Measurements from ENCODE around the gene CSPG4.
A peak's percentile ranks its signal among the peaks of the same experiment; 100 is the strongest.
"Not testable (repeated sequence)": the region's sequence is repeated elsewhere in the genome, so short reads cannot be mapped to it uniquely, and the experiment has no call there.

The CSPG4 gene

GRCh38 chr15:75704618-75705017, 8.0 kb downstream of the CSPG4 start:
- no peak for DNase-seq (ENCODE audit: low spot score)

GRCh38 chr15:75704263-75704615, 8.4 kb downstream of the CSPG4 start:
- no peak for DNase-seq (ENCODE audit: low spot score)

GRCh38 chr15:75703440-75704262, 9.0 kb downstream of the CSPG4 start:
- not testable (repeated sequence) for DNase-seq (ENCODE audit: low spot score)

GRCh38 chr15:75702436-75702835, 10.2 kb downstream of the CSPG4 start:
- no peak for DNase-seq (ENCODE audit: low spot score)

- DNase-seq (ENCODE audit: low spot score) = not testable (repeated sequence)
Observed at GRCh38 chr15:75701071-75702003, 11.3 kb downstream of the CSPG4 start.

- DNase-seq (ENCODE audit: low spot score) = not testable (repeated sequence)
Observed at GRCh38 chr15:75699961-75700874, 12.4 kb downstream of the CSPG4 start.

GRCh38 chr15:75699517-75699916, 13.1 kb downstream of the CSPG4 start:
- not testable (repeated sequence) for DNase-seq (ENCODE audit: low spot score)

GRCh38 chr15:75697974-75698747, 14.5 kb downstream of the CSPG4 start:
- DNase-seq (ENCODE audit: low spot score) = not testable (repeated sequence)

- DNase-seq (ENCODE audit: low spot score) = no peak
Observed at GRCh38 chr15:75697523-75697922, 15.1 kb downstream of the CSPG4 start.

- DNase-seq (ENCODE audit: low spot score) = no peak
Observed at GRCh38 chr15:75696854-75697259, 15.8 kb downstream of the CSPG4 start.

GRCh38 chr15:75696311-75696720, 16.3 kb downstream of the CSPG4 start:
- DNase-seq (ENCODE audit: low spot score) = no peak

GRCh38 chr15:75695634-75696310, 16.9 kb downstream of the CSPG4 start:
- DNase-seq (ENCODE audit: low spot score) = no peak

- no peak for DNase-seq (ENCODE audit: low spot score)
Observed at GRCh38 chr15:75695220-75695619, 17.4 kb downstream of the CSPG4 start.

- peak; percentile 94 for DNase-seq (ENCODE audit: low spot score)
Observed at GRCh38 chr15:75694241-75695182, 18.1 kb downstream of the CSPG4 start.

- peak; percentile 68 for DNase-seq (ENCODE audit: low spot score)
Observed at GRCh38 chr15:75693501-75694240, 19.0 kb downstream of the CSPG4 start.

GRCh38 chr15:75693028-75693427, 19.6 kb downstream of the CSPG4 start:
- DNase-seq (ENCODE audit: low spot score) = not testable (repeated sequence)

GRCh38 chr15:75692311-75692710, 20.3 kb downstream of the CSPG4 start:
- DNase-seq (ENCODE audit: low spot score) = not testable (repeated sequence)

GRCh38 chr15:75689429-75689828, 23.2 kb downstream of the CSPG4 start:
- DNase-seq (ENCODE audit: low spot score) = not testable (repeated sequence)

Measured in AG08396 (cell line).